Upper lobe of left lung (tissue), 6 donors: ENCODE results near the gene TELO2. TPM values are rescaled to one million over a fixed set of nuclear protein-coding genes. Genes with fewer than 3 reads are reported as not detected.

Experiments used
- ATAC-seq, 2 donors: fragments of 200-7000 bp; cut with Tn5 transposase; one replicate each; pipeline ENCODE4 v1.9.1; 2022; ENCODE audit warnings: mild to moderate bottlenecking in 2 of 2, moderate library complexity in 2 of 2; ENCODE audit not compliant: low FRiP score in 2 of 2
- DNase-seq, 2 donors: peaks; one replicate each; pipeline ENCODE4 v3.0.0-alpha.2; 2019 to 2020
- H3K27ac ChIP-seq, 4 donors: fragments of 200-600 bp; sonication (generic); one replicate each; pipeline ENCODE4 v1.5.1; 2016 to 2019
- H3K27me3 ChIP-seq, 4 donors: fragments of 200-600 bp; sonication (generic); one replicate each; pipeline ENCODE4 v1.5.1; 2017 to 2019
- H3K36me3 ChIP-seq, 4 donors: fragments of 200-600 bp; sonication (generic); one replicate each; pipeline ENCODE4 v1.5.1; 2016 to 2019
- H3K4me1 ChIP-seq, 4 donors: fragments of 200-600 bp; sonication (generic); one replicate each; pipeline ENCODE4 v1.5.1; 2018 to 2019
- H3K4me3 ChIP-seq, 4 donors: fragments of 200-600 bp; sonication (generic); one replicate each; pipeline ENCODE4 v1.5.1; 2017 to 2019; ENCODE audit warnings: mild to moderate bottlenecking in 2 of 4, moderate library complexity in 1 of 4
- H3K9me3 ChIP-seq, 4 donors: fragments of 200-600 bp; sonication (generic); one replicate each; pipeline ENCODE4 v1.5.1; 2018 to 2019
- CTCF ChIP-seq, 6 experiments: fragments of 450-650 bp in 4 of 6; fragments of 200-600 bp in 2 of 6; sonication (generic) in 2 of 6; IDR thresholded peaks; one replicate each; pipeline ENCODE4 v1.5.1; 2016 to 2019; ENCODE audit warnings: antibody characterized with exemption in 6 of 6
- EP300 ChIP-seq, 4 donors: sonication (generic); formaldehyde crosslinking; IDR thresholded peaks; one replicate each; pipeline ENCODE4 v1.5.1; 2017; ENCODE audit warnings: antibody characterized with exemption in 4 of 4, control low read depth in 2 of 4
- POLR2A ChIP-seq, 4 donors: fragments of 450-650 bp; IDR thresholded peaks; one replicate each; pipeline ENCODE4 v1.5.1; 2016 to 2017; ENCODE audit warnings: antibody characterized with exemption in 4 of 4, mild to moderate bottlenecking in 2 of 4
- POLR2AphosphoS5 ChIP-seq, 2 donors: sonication (generic); formaldehyde crosslinking; IDR thresholded peaks; one replicate each; pipeline ENCODE4 v1.5.1; 2017; ENCODE audit warnings: antibody characterized with exemption in 2 of 2
- WGBS, 2 donors: methylation state at CpG; one replicate each; pipeline ENCODE4 v1.1.5; 2017 to 2018; 5-methylcytosine and 5-hydroxymethylcytosine counted together
- total RNA-seq, 6 donors: library from RNA; depleted of rRNA in 4 of 6; stranded (reverse); fragments of >200 nt in 4 of 6; gene quantifications; one replicate each; pipeline versions ENCODE4 v1.1.0 to v1.2.1, GENCODE V29; 2016 to 2021
- donor health status: DM: no; HTN: no; CAD: no; lungs with moderate emphysema.
- donor health status: DM: no; HTN: yes; CAD: no; lungs with severe emphysema.

The TELO2 gene
- total RNA-seq, 6 donors from 2014 or later = 13.8 to 130 (median 41.5) TPM

- TF ChIP-seq CTCF (IDR thresholded peaks at IDR 0.05) = no peak
- TF ChIP-seq POLR2A (IDR thresholded peaks at IDR 0.05) = no peak
- TF ChIP-seq EP300 (IDR thresholded peaks at IDR 0.05) = no peak
- no peak for TF ChIP-seq POLR2AphosphoS5 (IDR thresholded peaks at IDR 0.05)
- Histone ChIP-seq H3K27me3 (no peaks in the 10 kb centered on the region), H3K4me3 (no peak overlapping the region), H3K27ac (no peak overlapping the region), H3K4me1 (no peaks in the 10 kb centered on the region), H3K36me3 (peaks cover 23 to 84% (median 74%) of the 10 kb centered on the region in 4 donors), H3K9me3 (no peaks in the 10 kb centered on the region)
- DNase-seq (peak in 1 of 2 donors; percentile 74), ATAC-seq (no peak)
- WGBS, 2 donors = 88 to 90% methylated on average over 28 to 41 of the region's 42 CpGs
Measured at GRCh38 chr16:1457489-1458245, 35.5 kb upstream of the TELO2 start.

- ATAC-seq = no peak
Measured at GRCh38 chr16:1458336-1458976, 34.7 kb upstream of the TELO2 start.

GRCh38 chr16:1458977-1459341 is 34.2 kb upstream of the TELO2 start:
- Histone ChIP-seq H3K9me3 (no peaks in the 10 kb centered on the region), H3K4me1 (no peaks in the 10 kb centered on the region), H3K27ac (no peak overlapping the region), H3K27me3 (no peaks in the 10 kb centered on the region), H3K4me3 (no peak overlapping the region), H3K36me3 (peaks cover 18 to 78% (median 68%) of the 10 kb centered on the region in 4 donors)
- TF ChIP-seq CTCF (IDR thresholded peaks at IDR 0.05) = no peak
- TF ChIP-seq POLR2A (IDR thresholded peaks at IDR 0.05) = no peak
- TF ChIP-seq EP300 (IDR thresholded peaks at IDR 0.05) = no peak
- no peak for TF ChIP-seq POLR2AphosphoS5 (IDR thresholded peaks at IDR 0.05)
- DNase-seq (peak in 1 of 2 donors; percentile 65), ATAC-seq (no peak)
- WGBS, 2 donors = 61 to 88% methylated on average over 10 to 14 of the region's 14 CpGs

More at GRCh38 chr16:1458336-1458976, 34.7 kb upstream of the TELO2 start:
- Histone ChIP-seq H3K4me1 (no peaks in the 10 kb centered on the region), H3K4me3 (no peak overlapping the region), H3K36me3 (peaks cover 21 to 83% (median 69%) of the 10 kb centered on the region in 4 donors), H3K9me3 (no peaks in the 10 kb centered on the region), H3K27me3 (no peaks in the 10 kb centered on the region), H3K27ac (no peak overlapping the region)
- WGBS, 2 donors = 92 to 95% methylated on average over 12 to 26 of the region's 26 CpGs
- peak in 1 of 2 donors; percentile 58 for DNase-seq
- TF ChIP-seq CTCF (IDR thresholded peaks at IDR 0.05) (no peak), POLR2A (IDR thresholded peaks at IDR 0.05) (no peak), EP300 (IDR thresholded peaks at IDR 0.05) (no peak), POLR2AphosphoS5 (IDR thresholded peaks at IDR 0.05) (no peak)

- H3K36me3 ChIP-seq = peaks cover 12 to 78% (median 60%) of the 10 kb centered on the region in 4 donors
- no peak overlapping the region for H3K27ac ChIP-seq
- no peak for TF ChIP-seq POLR2A (IDR thresholded peaks at IDR 0.05)
- TF ChIP-seq EP300 (IDR thresholded peaks at IDR 0.05) = no peak
- no peak for TF ChIP-seq CTCF (IDR thresholded peaks at IDR 0.05)
- TF ChIP-seq POLR2AphosphoS5 (IDR thresholded peaks at IDR 0.05) = no peak
- H3K4me3 ChIP-seq = no peak overlapping the region
- ATAC-seq (no peak), DNase-seq (peak in 1 of 2 donors; percentile 22)
- no peaks in the 10 kb centered on the region for H3K9me3 ChIP-seq
- no peaks in the 10 kb centered on the region for H3K27me3 ChIP-seq
- 84 to 86% methylated on average over 9 to 10 of the region's 10 CpGs for WGBS, 2 donors
- no peaks in the 10 kb centered on the region for H3K4me1 ChIP-seq
Measured at GRCh38 chr16:1459967-1460366, 33.2 kb upstream of the TELO2 start.
